Keratinocyte (primary cell): Measurements from ENCODE around the gene KLRF1. TPM values are rescaled to one million over a fixed set of nuclear protein-coding genes. Genes with fewer than 3 reads are reported as not detected.

Source experiments
- DNase-seq: peaks from one replicate; pipeline ENCODE4 v3.0.0-alpha.2; 2011; ENCODE audit warnings: low read depth, missing footprints, low spot score
- FAIRE-seq: peaks from 2 replicates; lab custom pipeline; 2011; peaks lifted over from hg19 to GRCh38; lab: Jason Lieb, UNC
- H2AFZ ChIP-seq: 2 replicates; pipeline ENCODE4 v1.6.0; 2012; ENCODE audit warnings: low read length, control low read depth, inconsistent platforms; ENCODE audit not compliant: control insufficient read depth
- H3K27ac ChIP-seq: 2 replicates; pipeline ENCODE4 v1.5.1; 2011; ENCODE audit warnings: low read length; ENCODE audit not compliant: control insufficient read depth, insufficient read depth
- H3K27me3 ChIP-seq: 3 replicates; pipeline ENCODE4 v1.6.0; 2011; ENCODE audit warnings: low read length; ENCODE audit not compliant: control insufficient read depth, insufficient read depth; ENCODE audit errors: extremely low read depth
- H3K36me3 ChIP-seq, 2 experiments: 2 replicates in 1 of 2; 3 replicates in 1 of 2; pipeline ENCODE4 v1.5.1; 2011; ENCODE audit warnings: low read length in 2 of 2, mild to moderate bottlenecking in 1 of 2; ENCODE audit not compliant: control insufficient read depth in 2 of 2, insufficient read depth in 2 of 2; ENCODE audit errors: extremely low read depth in 1 of 2
- H3K4me1 ChIP-seq: 3 replicates; pipeline ENCODE4 v1.5.1; 2011; ENCODE audit warnings: low read length; ENCODE audit not compliant: control insufficient read depth, insufficient read depth; ENCODE audit errors: extremely low read depth
- H3K4me2 ChIP-seq: 3 replicates; pipeline ENCODE4 v1.6.0; 2011; ENCODE audit warnings: low read depth, low read length; ENCODE audit not compliant: control insufficient read depth, insufficient read depth; ENCODE audit errors: extremely low read depth
- H3K4me3 ChIP-seq, 3 experiments: fragments of 200-600 bp in 1 of 3; sonication (generic) in 1 of 3; 2 replicates in 2 of 3; 3 replicates in 1 of 3; pipeline ENCODE4 v1.5.1; 2011 to 2016; ENCODE audit warnings: low read length in 3 of 3, mild to moderate bottlenecking in 3 of 3, control low read depth in 2 of 3, inconsistent platforms in 1 of 3, low read depth in 1 of 3, mixed read lengths in 1 of 3, mixed run types in 1 of 3, moderate library complexity in 1 of 3; ENCODE audit not compliant: control insufficient read depth in 2 of 3, insufficient read depth in 2 of 3; ENCODE audit errors: extremely low read depth in 1 of 3
- H3K79me2 ChIP-seq: 2 replicates; pipeline ENCODE4 v1.6.0; 2012; ENCODE audit warnings: low read length; ENCODE audit not compliant: control insufficient read depth, insufficient read depth
- H3K9ac ChIP-seq: 3 replicates; pipeline ENCODE4 v1.6.0; 2011; ENCODE audit warnings: low read length; ENCODE audit not compliant: control insufficient read depth, insufficient read depth; ENCODE audit errors: extremely low read depth
- H3K9me1 ChIP-seq: 3 replicates; pipeline ENCODE4 v1.6.0; 2011; ENCODE audit warnings: low read length; ENCODE audit not compliant: control insufficient read depth, insufficient read depth; ENCODE audit errors: extremely low read depth
- H3K9me3 ChIP-seq: 2 replicates; pipeline ENCODE4 v1.5.1; 2012; ENCODE audit warnings: low read depth, low read length; ENCODE audit not compliant: control insufficient read depth
- H4K20me1 ChIP-seq: 3 replicates; pipeline ENCODE4 v1.6.0; 2011; ENCODE audit warnings: low read length; ENCODE audit not compliant: control insufficient read depth, insufficient read depth; ENCODE audit errors: extremely low read depth
- CTCF ChIP-seq, 3 experiments: IDR thresholded peaks in 1 of 3; conservative IDR thresholded peaks in 1 of 3; optimal IDR thresholded peaks in 1 of 3; 2 replicates in 2 of 3; 3 replicates in 1 of 3; pipeline versions ENCODE3 to v1.5.1; 2011; ENCODE audit warnings: low read length in 3 of 3, mild to moderate bottlenecking in 3 of 3, moderate library complexity in 2 of 3, control low read depth in 1 of 3, inconsistent platforms in 1 of 3; ENCODE audit not compliant: insufficient read depth in 2 of 3; ENCODE audit errors: extremely low read depth in 1 of 3
- EZH2 ChIP-seq: IDR thresholded peaks from one replicate; pipeline ENCODE4 v1.6.1; 2012; ENCODE audit warnings: inconsistent platforms, mild to moderate bottlenecking, low read length, moderate library complexity
- dilution Hi-C: fragments of 300-500 bp; cut with MboI; formaldehyde crosslinking; loops from one replicate; pipeline ENCODE4 v1.7.0; 2020; ENCODE audit warnings: low sequenced_read_pairs; ENCODE audit not compliant: extremely low pct_ligation_motif_present
- polyA plus RNA-seq, 5 experiments: library from polyadenylated mRNA; depleted of rRNA in 3 of 5; stranded (reverse) in 3 of 5; stranded (forward) in 1 of 5; unstranded in 1 of 5; fragments of >200 nt; gene quantifications; 1 replicate in 1 of 5; 2 replicates in 3 of 5; 3 replicates in 1 of 5; pipeline versions ENCODE4 v1.2.1 to v1.2.3, GENCODE V29; 2011 to 2012; ENCODE audit warnings: missing spikeins in 2 of 5, low read depth in 1 of 5, low replicate concordance in 1 of 5

The KLRF1 gene
- polyA plus RNA-seq, 1 donor (not counting 4 experiments of a cell fraction or from before 2014, with no cell fraction given) = 0.12 TPM

GRCh38 chr12:9796346-9796745 is 30.9 kb upstream of the KLRF1 start:
- Histone ChIP-seq H3K4me2 (no peak overlapping the region), H3K9ac (no peak overlapping the region), H4K20me1 (no peaks in the 10 kb centered on the region), H3K9me3 (no peaks in the 10 kb centered on the region), H3K4me3 (no peak overlapping the region), H3K27ac (no peak overlapping the region), H3K79me2 (no peaks in the 10 kb centered on the region), H3K4me1 (no peaks in the 10 kb centered on the region), H3K9me1 (no peaks in the 10 kb centered on the region), H3K36me3 (no peaks in the 10 kb centered on the region), H3K27me3 (no peaks in the 10 kb centered on the region), H2AFZ (no peak overlapping the region)
- no peak for DNase-seq
- dilution Hi-C loops = no loop called here
- no peak for TF ChIP-seq CTCF (optimal IDR thresholded peaks at IDR 0.05 in 1 of 3, IDR thresholded peaks at IDR 0.05 in 1 of 3, conservative IDR thresholded peaks at IDR 0.05 in 1 of 3; ENCODE audit: extremely low read depth in 1 of 3, insufficient read depth in 2 of 3, low read length in 3 of 3)
- no peak for TF ChIP-seq EZH2
- no peak for FAIRE-seq

- no peaks in the 10 kb centered on the region for H4K20me1 ChIP-seq
- no peaks in the 10 kb centered on the region for H3K36me3 ChIP-seq
- dilution Hi-C loops = no loop called here
- no peak for DNase-seq
- H3K79me2 ChIP-seq = no peaks in the 10 kb centered on the region
- H2AFZ ChIP-seq = no peak overlapping the region
- no peaks in the 10 kb centered on the region for H3K9me3 ChIP-seq
- no peaks in the 10 kb centered on the region for H3K27me3 ChIP-seq
- H3K4me3 ChIP-seq = no peak overlapping the region
- H3K4me2 ChIP-seq = no peak overlapping the region
- no peaks in the 10 kb centered on the region for H3K9me1 ChIP-seq
- TF ChIP-seq CTCF (optimal IDR thresholded peaks at IDR 0.05 in 1 of 3, IDR thresholded peaks at IDR 0.05 in 1 of 3, conservative IDR thresholded peaks at IDR 0.05 in 1 of 3; ENCODE audit: extremely low read depth in 1 of 3, insufficient read depth in 2 of 3, low read length in 3 of 3) = no peak
- no peak for TF ChIP-seq EZH2
- no peak overlapping the region for H3K9ac ChIP-seq
- no peak for FAIRE-seq
- no peaks in the 10 kb centered on the region for H3K4me1 ChIP-seq
- no peak overlapping the region for H3K27ac ChIP-seq
These were observed 30.3 kb upstream of the KLRF1 start for GRCh38 chr12:9796971-9797370.
